GM19467 (cell line): Measurements from ENCODE around the gene ZNF599.
"Not testable (repeated sequence)": the region's sequence is repeated elsewhere in the genome, so short reads cannot be mapped to it uniquely, and the experiment has no call there.

Experiments
- ATAC-seq: cut with Tn5 transposase; IDR thresholded peaks from one replicate; pipeline ENCODE4 v1.9.1; 2021; ENCODE audit warnings: mild to moderate bottlenecking, moderate library complexity; ENCODE audit not compliant: unreplicated experiment

Gene ZNF599

DNA sequence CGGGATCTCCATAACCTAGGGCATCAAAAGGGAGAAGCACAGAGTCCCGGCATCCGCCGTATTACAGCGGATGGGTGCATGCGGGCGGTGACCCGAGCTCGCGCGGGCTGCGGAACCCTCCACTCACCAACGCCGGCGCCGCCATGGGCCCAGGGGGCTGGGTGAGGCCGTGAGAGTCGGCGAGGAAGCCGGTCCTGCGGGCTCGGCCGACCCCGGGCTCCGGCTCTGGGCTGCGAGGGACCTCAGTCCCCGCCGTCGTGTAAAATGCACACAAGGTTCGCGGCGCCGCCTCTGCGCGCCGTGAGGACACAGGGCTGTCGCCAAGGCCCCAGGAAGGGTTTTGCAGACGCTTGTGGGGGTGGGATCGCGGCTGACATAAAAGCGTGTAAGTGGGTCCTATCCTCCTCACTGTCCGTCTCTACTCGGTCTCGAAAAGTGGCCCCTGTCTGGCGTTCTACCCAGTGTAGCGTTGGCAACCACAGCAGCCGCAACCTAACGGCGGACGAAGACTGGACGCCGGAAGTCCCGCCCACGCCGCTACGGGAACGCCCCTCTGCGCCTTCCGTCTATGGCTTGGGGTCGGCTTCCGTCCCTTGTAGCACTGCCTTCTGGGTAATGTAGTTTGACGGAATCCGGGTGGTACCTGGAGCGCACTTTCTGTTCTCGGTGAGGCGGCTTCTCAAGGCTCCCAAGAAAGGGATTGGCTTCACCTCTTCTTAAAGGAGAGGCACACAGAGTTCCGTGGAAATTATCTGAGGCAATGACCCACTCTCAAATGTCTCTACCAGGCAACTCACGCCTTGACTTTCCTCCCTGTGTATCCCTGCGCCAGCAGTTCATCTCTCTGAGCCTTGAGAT lies at the start of gene ZNF599:
ZNF599 (minus strand) TSS at position 519 of the 858 bp plus-strand sequence; CDS start at position 145, 374 bp downstream.
- ATAC-seq, result peak; percentile 99

DNA sequence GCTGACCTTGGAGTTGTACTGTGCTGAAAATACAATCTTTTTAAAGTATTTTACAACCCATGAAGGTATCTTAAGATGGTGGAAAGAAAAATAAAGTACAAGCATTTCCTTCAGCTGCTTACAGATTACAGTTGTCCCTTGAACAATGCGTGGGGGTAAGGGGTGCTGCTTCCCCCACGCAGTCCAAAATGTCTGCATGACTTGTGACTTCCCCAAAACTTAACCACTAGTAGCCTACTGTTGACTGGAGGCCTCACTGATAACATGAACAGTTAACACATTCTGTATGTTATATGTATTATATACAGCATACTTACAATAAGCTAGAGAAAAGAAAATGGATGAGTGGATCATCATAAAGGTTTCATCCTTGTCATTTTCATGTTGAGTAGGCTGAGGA lies 45.3 kb upstream of the ZNF599 start:
- ATAC-seq, result no peak

DNA sequence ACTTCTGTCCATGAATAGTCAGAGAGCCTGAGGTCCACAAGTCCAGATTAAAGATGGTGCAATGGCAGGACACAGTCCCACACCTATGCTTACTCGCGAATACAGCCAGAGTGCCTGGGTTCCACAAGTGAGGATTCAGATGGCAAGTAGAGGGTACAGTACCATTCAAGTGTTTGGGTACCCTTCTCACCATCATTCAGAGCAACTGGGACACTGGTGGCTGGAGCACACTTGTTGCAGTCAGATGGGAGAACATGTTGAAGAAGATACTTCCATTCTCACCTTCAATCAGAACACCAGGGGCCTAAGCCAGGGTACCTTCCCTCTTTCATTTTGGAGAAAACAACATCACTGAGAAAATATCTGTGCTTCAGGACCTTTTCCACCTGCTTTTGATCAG lies 43.7 kb upstream of the ZNF599 start:
- ATAC-seq, result no peak

DNA sequence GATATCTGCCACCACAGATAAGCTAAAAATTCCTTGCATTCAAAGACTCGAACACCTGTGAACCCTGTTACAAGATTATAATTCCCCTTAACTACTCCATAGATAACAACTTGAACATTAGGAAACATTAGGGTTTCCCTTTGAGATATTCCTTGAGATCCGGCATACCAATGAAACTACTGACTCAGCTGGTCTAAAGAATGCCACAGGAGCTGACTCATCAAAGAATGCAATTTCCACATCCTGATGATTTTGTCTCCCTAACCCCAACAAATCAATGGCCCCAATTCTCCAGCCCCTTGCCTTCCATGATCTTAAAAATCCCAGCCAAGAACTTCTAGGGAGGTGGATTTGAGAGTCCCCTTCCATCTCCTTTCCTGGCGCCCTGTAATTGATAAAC lies 35.6 kb upstream of the ZNF599 start:
- no peak for ATAC-seq

DNA sequence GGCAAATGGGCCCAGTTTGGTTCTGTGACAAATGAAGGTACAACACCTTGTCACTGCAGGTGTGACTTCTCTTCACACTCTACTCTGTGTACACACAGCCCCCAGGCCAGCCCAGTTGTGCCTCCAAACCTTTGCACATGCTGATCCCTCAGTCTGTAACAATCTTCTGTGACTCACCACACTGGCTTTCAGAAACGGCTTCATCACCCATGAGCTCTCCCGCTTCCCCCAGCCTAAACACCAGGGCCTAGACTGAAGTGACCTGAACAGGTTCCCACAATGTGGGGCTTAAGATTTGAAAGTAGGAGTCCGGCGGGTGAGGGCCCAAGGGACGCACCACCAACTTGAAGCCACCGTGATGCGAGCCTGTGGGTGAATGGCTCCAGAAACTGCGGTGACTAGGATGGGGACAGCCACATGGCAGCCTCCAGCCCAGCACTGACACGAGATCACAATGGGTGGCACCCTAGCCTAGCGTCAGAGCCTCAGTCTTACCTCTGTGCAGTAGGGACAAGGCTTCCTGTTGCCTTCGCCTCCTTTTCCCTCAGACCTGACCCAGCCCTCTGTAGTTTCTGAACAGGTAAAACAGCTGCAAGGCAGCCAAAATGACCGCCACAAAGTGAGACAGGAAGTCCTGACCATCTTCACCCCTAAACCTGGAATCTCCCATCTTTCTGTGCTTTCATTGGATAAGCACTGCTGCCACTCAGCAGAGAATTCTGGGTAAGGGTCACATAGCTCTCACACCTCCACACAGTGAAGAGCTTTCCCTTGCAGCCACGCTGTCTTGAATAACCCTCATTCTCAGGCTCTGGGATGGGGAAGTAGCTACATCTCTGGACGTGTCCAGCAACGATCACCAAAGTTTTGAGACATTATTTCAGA lies 34.2 kb upstream of the ZNF599 start:
- no peak for ATAC-seq

DNA sequence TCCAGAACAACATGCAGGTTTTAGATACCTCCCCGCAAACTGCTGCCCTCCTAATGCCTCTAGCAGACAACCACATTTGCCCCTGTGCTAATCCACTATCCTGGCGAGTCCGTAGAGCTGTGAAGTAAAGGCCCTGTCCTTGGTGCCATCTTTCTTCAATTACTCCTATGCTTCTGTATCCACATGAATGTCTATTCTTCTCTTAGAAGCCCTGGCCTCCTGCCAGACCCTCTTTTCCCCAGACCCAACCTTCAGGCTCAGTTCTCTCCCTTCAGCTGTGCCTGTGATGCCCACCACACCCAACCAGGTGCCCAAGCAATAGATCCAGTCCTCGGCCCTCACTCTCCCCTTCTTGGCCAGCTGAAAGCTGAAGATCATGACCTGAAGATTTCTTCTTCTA lies 31.1 kb upstream of the ZNF599 start:
- ATAC-seq, result no peak

DNA sequence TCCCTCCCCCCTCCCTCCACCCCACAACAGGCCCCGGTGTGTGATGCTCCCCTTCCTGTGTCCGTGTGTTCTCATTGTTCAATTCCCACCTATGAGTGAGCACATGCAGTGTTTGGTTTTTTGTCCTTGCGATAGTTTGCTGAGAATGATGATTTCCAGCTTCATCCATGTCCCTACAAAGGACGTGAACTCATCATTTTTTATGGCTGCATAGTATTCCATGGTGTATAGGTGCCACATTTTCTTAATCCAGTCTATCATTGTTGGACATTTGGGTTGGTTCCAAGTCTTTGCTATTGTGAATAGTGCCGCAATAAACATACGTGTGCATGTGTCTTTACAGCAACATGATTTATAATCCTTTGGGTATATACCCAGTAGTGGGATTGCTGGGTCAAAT lies 23.9 kb upstream of the ZNF599 start:
- not testable (repeated sequence) for ATAC-seq

DNA sequence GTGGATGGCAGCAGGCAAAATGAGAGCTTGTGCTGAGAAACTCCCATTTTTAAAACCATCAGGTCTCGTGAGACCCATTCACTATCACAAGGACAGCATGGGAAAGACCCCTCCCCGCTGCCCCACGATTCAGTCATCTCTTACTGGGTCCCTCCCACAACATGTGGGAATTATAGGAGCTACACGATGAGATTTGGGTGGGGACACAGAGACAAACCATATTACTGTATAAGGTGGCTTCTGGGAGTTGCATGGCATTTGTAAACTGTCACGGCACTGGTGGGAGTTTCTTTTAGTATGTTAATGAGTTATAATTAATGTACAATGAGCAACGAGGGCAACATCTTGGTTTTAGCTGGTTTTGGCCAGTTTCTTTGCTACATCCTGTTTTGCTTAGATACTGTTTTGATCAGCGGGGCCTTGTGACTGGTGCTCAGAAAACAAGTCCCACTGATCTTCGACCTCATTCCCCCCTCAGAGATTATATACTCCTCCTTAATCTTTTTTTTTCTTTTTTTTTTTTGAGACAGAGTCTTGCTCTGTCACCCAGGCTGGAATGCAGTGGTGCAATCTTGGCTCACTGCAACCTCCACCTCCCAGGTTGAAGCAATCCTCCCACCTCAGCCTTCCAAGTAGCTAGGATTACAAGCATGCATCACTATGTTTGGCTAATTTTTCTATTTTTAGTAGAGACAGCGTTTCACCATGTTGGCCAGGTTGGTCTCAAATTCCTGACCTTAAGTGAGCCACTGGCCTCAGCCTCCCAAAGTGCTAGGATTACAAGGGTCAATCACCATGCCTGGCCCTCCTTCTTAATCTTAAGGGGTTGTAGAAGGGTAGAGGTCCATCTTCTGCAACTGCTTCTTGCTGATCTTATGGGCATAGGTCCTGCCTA lies 21.3 kb upstream of the ZNF599 start:
- ATAC-seq, result no peak

DNA sequence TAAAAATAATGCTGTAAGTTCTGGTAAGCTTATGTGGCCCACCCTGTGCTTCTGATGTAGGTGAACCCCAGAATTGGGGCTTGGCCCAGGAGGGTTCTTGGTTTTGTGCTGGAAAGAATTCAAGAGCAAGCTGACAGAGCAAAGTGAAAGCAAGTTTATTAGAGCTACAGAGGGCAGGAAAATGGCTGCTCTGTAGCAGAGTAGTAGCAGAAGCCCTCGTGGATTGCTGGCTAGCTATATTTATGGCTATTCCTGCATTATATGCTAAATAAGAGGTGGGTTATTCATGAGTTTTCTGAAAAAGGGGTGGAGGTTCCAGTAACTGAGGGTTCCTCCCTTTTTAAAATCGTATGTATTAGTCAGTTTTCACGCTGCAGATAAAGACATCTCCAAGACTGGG lies 20.6 kb upstream of the ZNF599 start:
- no peak for ATAC-seq

DNA sequence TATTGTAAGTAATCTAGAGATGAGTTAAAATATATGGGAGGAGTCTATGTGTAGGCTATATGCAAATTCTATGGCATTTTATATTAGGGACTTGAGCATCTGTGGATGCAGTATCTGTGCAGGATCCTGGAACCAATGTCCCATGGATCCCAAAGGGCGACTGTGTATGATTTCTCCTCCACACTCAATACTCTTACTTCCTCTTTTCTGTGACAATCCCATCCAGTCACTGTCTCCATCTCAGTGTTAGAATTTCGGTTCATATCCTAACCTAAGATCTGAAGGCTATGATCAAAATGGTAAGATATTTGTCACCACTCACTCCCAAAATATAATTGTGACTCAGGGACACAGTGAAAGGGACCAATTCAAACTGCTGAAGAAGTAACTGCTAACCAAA lies 15.1 kb upstream of the ZNF599 start:
- ATAC-seq, result no peak

DNA sequence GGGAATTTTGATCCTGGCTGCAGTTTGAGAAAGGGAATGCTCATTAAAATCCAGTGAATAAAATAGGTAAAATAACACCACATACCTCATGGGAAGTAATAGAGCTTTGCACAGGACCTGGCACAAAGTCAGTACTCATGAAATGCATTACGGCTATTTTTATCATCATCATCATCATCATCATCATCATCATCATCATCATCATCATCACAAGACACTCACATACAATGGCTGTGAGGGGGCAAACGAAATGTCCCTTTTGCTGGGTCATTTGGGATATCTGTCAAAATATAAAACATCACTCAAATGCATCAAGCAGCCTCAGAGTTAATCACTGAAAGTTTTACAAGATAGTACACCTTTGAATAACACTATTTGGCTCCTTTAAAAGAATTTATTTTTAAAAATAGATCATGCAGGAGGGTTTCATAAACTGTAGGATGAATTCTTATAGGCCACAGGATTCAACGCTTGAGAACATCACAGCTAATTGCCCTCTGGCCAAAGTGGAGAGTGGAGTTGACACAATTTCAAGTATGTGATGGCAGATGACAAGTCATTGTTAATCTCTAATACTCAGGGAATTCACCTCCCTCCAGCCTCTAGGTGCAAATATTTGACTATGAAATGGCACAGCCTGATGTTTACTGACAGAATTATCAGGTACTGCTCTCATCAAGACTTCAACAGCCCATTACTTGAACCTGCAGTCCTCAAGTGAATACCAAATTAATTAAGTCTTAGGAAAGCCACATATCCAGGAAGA lies 14.2 kb upstream of the ZNF599 start:
- ATAC-seq, result no peak

DNA sequence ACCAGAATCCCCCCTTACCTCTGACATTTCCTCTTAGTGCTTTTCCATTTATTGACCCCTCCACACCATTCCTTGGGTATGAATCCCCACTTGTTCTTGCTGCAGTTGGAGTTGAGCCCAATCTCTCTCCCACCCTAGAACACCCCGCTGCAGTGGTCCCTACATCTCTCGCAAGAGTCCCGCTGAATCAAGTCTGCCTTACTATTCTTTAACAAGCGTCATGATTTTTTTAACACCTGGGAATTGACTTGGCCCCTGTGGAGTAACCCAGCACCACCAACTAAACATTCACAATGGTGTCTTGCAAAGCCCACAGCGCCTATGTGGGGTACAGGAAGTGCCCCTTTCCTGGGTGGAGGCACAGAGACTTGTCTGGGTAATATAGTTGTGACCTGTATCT lies 13.2 kb upstream of the ZNF599 start:
- no peak for ATAC-seq

DNA sequence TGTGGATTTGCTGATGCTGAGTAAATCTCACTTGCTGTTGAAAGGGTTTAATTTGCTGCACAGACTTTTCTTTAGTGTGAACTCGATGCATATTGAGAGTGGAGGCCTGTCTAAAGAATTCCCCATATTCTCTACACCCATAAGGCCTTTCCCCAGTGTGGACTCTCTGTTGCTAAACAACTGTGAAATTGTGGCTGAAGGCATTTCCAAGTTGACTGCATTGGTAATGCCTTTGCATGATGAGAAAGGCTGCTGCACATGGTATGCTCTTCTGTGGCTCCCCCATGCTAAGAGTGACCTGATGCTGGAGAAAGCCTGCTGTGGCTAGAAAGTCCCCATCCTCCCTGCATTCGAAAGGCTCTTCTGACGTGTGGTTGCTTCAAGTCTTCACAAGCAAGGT lies 6.6 kb upstream of the ZNF599 start:
- ATAC-seq, result no peak

DNA sequence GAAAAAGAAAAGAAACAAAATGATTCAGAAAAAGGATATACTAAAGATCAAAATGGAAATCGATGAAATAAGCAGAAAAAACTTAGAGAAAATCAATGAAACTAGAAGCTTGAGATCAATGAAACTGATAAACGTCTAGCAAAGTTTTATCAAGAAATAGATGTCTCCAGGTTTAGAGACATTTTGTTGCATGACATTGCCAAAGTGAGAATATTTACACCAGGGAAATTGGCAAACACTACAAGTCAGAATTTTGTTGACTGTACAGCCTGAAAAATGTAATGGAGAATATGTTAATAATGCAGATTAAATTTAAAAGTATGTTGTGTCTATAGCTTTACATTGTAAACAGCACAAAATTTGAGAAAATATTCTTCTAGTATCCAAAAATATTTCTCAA lies 5.3 kb upstream of the ZNF599 start:
- ATAC-seq, result no peak

DNA sequence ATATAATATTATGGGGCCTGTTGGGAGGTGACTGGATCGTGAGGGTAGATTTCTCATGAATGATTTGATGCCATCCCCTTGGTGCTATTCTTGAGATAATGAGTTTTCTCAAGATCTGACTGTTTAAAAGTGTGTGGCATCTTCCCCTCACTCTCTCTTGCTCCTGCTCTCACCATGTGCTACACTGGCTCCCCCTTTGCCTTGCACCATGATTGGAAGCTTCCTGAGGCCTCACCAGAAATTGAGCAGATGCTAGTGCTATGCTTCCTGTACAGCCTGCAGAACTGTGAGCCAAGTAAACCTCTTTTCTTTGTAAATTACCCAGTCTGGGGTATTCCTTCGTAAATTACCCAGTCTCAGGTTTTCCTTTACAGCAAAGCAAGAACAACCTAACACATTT lies 1.8 kb upstream of the ZNF599 start:
- no peak for ATAC-seq

DNA sequence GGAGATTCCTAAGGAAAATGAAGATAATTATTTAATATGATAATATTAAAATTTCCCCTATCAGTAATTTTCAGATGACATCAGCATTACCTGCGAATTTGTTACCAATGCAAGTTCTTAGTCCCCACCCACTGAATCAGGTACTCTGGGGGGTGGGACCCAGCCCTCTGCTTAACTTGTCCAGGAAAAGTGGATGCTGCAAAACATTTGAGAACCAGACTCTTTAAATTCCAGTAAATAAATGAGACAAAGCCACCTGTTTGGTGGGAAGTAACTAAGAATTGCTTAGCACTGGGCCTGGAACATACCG lies 495 bp upstream of the ZNF599 start:
- ATAC-seq, result no peak

DNA sequence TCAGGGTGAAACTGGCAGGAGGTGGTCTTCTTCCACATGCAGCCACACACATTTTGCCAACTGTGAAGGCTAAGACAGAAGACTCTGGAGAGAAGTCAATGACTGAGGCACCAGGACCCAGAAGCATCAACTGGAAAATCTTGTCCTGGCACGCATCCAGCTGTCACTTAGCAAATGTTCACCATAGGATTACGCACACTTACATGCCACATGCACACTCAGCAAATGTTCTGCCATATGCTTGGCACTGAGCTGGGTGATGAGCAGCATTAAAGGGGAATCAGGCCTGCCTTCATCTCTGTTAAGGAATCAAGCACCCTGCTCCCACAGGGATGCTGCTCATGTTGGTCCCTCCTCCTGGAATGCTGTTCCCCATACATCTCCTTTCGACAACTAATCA lies 5.1 kb downstream of the ZNF599 start:
- ATAC-seq, result no peak

DNA sequence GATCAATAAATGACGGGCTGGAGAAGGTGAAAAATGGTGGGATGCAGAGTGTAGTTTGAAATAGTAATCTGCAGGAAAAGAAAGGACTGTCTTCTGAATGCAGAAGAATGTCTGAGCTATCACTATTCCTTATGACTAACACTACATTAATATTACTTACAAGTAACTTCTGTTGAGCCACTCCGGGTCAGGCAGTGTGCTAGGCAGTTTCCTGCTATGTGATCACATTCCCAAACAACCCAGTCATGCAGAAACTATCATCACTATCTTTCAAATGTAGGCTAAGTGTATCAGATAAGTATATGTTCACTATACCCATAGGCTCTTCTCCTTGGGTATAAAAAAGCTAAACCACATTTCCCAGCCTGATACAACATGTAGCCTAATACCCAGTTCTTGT lies 6.6 kb downstream of the ZNF599 start:
- no peak for ATAC-seq

DNA sequence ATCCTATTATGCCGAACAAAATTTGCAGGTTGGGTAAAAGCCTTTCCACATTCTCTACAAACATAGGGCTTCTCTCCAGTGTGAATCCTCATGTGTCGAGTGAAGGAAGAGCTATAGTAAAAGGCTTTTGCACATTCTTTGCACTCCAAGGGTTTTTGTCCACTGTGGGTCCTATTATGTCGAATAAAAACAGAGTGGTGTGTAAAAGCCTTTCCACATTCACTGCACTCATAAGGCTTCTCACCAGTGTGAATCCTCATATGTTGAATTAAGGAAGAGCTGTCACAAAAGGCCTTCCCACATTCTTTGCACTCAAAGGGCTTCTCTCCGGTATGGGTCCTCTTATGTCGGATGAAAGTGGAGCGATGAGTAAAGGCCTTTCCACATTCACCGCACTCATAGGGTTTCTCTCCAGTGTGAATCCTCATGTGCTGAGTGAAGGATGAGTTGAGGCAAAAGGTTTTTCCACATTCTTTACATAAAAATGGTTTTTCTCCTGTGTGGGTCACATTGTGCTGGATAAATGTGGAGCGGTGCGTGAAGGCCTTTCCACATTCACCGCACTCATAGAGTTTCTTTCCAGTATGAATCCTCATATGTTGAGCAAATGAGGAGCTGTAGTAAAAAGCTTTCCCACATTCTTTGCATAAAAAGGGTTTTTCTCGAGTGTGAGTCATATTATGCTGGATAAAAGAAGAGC lies 13.6 kb downstream of the ZNF599 start:
- no peak for ATAC-seq

DNA sequence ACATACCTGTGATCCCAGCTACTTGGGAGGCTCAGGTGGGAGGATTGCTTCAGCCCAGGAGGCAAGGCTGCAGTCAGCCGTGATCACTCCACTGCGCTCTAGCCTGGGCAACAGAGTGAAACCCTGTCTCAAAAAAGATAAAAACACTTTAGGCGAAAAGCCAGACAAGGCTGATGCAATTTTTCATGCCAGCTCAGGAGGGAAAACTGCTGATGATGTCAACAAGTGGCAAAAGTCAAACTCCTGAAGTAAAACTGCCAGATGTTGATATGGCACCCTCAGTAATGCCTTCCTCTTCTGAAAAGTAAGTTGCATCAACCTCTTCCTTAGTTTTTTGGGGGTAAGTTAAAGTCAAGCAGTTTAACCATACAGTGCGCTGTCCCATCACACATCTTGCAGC lies 15.6 kb downstream of the ZNF599 start:
- no peak for ATAC-seq
